ENCODE measurements around the gene TASOR.

- TF ChIP-seq GATA3 (IDR thresholded peaks at IDR 0.05; ENCODE audit: low read depth, low read length) (no peak), GATA2 (IDR thresholded peaks at IDR 0.05; ENCODE audit: low read depth, low read length) (no peak)
Observed at GRCh38 chr3:56688191-56688590, 5.1 kb upstream of the TASOR start.
